Thoracic aorta (tissue), 2 donors: ENCODE results near the gene CAVIN1. TPM values are rescaled to one million over a fixed set of nuclear protein-coding genes. Genes with fewer than 3 reads are reported as not detected.

Source experiments
- ATAC-seq: fragments of 150-250 bp; one replicate; pipeline ENCODE4 v1.8.0; 2017; ENCODE audit warnings: low read depth; ENCODE audit not compliant: insufficient number of reproducible peaks, low FRiP score
- DNase-seq: peaks from one replicate; pipeline ENCODE4 v3.0.0-alpha.2; 2020; ENCODE audit warnings: low spot score
- H3K27ac ChIP-seq, 2 donors: fragments of 200-600 bp; sonication (generic); 1 replicate in 1 of 2; 2 replicates in 1 of 2; pipeline ENCODE4 v1.5.1; 2016; ENCODE audit warnings: mild to moderate bottlenecking in 2 of 2, moderate library complexity in 2 of 2
- H3K27me3 ChIP-seq: fragments of 200-600 bp; sonication (generic); replicated peaks from 2 replicates; pipeline ENCODE4 v1.6.0; 2016; ENCODE audit warnings: mild to moderate bottlenecking; ENCODE audit not compliant: insufficient read depth
- H3K36me3 ChIP-seq: fragments of 200-600 bp; sonication (generic); one replicate; pipeline ENCODE4 v1.5.1; 2016
- H3K4me1 ChIP-seq, 2 donors: fragments of 200-600 bp; sonication (generic); 1 replicate in 1 of 2; 2 replicates in 1 of 2; pipeline versions ENCODE4 v1.5.1 to v1.6.0; 2016; ENCODE audit warnings: low read depth in 2 of 2, mild to moderate bottlenecking in 1 of 2; ENCODE audit not compliant: control insufficient read depth in 1 of 2
- H3K4me3 ChIP-seq: fragments of 200-600 bp; sonication (generic); 2 replicates; pipeline ENCODE4 v1.5.1; 2016; ENCODE audit warnings: mild to moderate bottlenecking
- H3K9me3 ChIP-seq: fragments of 200-600 bp; sonication (generic); 2 replicates; pipeline ENCODE4 v1.5.1; 2016
- total RNA-seq, 2 donors: library from RNA; depleted of rRNA; stranded (reverse); fragments of >200 nt; gene quantifications; one replicate each; pipeline versions ENCODE4 v1.1.0 to v1.2.3, GENCODE V29; 2016
- TF ChIP-seq, protein P1 (sequence below): fragments of 200-600 bp; sonication (generic); IDR thresholded peaks from one replicate; pipeline ENCODE4 v1.5.1; 2019; ENCODE audit warnings: antibody characterized with exemption

CAVIN1 gene, protein sequence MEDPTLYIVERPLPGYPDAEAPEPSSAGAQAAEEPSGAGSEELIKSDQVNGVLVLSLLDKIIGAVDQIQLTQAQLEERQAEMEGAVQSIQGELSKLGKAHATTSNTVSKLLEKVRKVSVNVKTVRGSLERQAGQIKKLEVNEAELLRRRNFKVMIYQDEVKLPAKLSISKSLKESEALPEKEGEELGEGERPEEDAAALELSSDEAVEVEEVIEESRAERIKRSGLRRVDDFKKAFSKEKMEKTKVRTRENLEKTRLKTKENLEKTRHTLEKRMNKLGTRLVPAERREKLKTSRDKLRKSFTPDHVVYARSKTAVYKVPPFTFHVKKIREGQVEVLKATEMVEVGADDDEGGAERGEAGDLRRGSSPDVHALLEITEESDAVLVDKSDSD
- total RNA-seq: 100 to 1,000 TPM; 579 to 938 TPM

- H3K4me1 ChIP-seq: peaks cover 20 to 44% of the 10 kb centered on the region in 2 donors
- no peaks in the 10 kb centered on the region for H3K27me3 ChIP-seq
- ATAC-seq: peak; percentile 68
- peak within 1 kb of the TSS; percentile 99 to 100 for H3K27ac ChIP-seq
- H3K9me3 ChIP-seq: no peaks in the 10 kb centered on the region
- H3K4me3 ChIP-seq: peak within 1 kb of the TSS; percentile 100
- TF ChIP-seq, protein P1, sequence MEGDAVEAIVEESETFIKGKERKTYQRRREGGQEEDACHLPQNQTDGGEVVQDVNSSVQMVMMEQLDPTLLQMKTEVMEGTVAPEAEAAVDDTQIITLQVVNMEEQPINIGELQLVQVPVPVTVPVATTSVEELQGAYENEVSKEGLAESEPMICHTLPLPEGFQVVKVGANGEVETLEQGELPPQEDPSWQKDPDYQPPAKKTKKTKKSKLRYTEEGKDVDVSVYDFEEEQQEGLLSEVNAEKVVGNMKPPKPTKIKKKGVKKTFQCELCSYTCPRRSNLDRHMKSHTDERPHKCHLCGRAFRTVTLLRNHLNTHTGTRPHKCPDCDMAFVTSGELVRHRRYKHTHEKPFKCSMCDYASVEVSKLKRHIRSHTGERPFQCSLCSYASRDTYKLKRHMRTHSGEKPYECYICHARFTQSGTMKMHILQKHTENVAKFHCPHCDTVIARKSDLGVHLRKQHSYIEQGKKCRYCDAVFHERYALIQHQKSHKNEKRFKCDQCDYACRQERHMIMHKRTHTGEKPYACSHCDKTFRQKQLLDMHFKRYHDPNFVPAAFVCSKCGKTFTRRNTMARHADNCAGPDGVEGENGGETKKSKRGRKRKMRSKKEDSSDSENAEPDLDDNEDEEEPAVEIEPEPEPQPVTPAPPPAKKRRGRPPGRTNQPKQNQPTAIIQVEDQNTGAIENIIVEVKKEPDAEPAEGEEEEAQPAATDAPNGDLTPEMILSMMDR: no peak
- no peaks in the 10 kb centered on the region for H3K36me3 ChIP-seq
- DNase-seq: peak; percentile 96
Observed at GRCh38 chr17:42422958-42423712, at the start of gene CAVIN1. Gene CAVIN1 (minus strand): TSS chr17:42423256. CDS start chr17:42423097, 159 bp downstream.

DNA sequence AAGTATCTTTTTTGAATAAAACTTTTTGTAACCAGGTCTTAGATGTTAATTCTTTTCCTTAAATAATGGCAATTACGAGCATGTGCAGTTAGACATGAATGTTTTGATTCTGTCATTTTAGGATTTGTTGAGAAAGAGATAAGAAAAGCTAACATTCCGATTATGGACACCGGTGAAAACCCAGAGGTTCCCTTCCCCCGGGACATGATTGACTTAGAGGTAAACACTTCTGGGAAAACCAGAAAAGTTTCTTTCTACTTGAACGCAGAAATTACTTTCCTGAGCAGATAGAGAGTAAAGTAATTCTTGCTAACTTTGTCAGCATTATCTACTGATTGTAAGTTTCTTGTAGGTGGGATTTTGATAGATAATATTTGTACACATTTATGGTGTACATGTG lies 44.8 kb upstream of the CAVIN1 start:
- TF ChIP-seq, protein P1: no peak
- H3K9me3 ChIP-seq: no peaks in the 10 kb centered on the region
- H3K4me1 ChIP-seq: no peaks in the 10 kb centered on the region
- no peak overlapping the region for H3K4me3 ChIP-seq
- no peak for DNase-seq
- no peak for ATAC-seq
- no peaks in the 10 kb centered on the region for H3K27me3 ChIP-seq
- no peak overlapping the region for H3K27ac ChIP-seq
- peaks cover 33% of the 10 kb centered on the region for H3K36me3 ChIP-seq

DNA sequence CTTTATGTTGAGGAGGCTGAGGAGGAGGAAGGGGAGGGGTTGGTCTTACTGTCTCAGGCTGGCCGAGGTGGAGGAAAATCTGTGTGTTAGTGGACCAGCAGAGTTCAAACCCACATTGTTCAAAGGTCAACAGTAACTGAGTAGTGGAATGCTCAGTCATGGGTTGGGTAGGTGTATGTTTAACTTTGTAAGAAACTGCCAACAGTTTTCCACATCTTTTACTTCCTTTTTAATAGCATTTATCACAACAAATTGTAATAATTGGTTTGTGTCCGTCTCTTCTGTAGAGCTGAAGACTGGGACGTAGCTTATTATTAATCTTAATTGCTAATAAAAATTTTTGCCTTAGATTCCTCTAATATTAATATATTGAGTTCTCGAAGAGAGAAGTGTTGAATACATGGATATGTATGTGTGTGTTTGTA lies 40.9 kb upstream of the CAVIN1 start:
- ATAC-seq (no peak), DNase-seq (no peak)
- TF ChIP-seq, protein P1: no peak
- Histone ChIP-seq H3K36me3 (peaks cover 13% of the 10 kb centered on the region), H3K27me3 (no peaks in the 10 kb centered on the region), H3K4me3 (no peak overlapping the region), H3K4me1 (peaks cover 5 to 12% of the 10 kb centered on the region in 2 donors), H3K9me3 (no peaks in the 10 kb centered on the region), H3K27ac (no peak overlapping the region)

- TF ChIP-seq, protein P1: no peak
- no peak for ATAC-seq
Observed at GRCh38 chr17:42460371-42460770, 37.3 kb upstream of the CAVIN1 start.

GRCh38 chr17:42459801-42460281 lies 36.8 kb upstream of the CAVIN1 start:
- peak overlapping the region; percentile 88 to 97 for H3K27ac ChIP-seq
- no peaks in the 10 kb centered on the region for H3K9me3 ChIP-seq
- DNase-seq: no peak
- no peaks in the 10 kb centered on the region for H3K27me3 ChIP-seq
- H3K36me3 ChIP-seq: peaks cover 2% of the 10 kb centered on the region
- H3K4me1 ChIP-seq: peaks cover 14 to 21% of the 10 kb centered on the region in 2 donors
- TF ChIP-seq, protein P1: no peak
- H3K4me3 ChIP-seq: peak overlapping the region; percentile 97
- no peak for ATAC-seq

More at GRCh38 chr17:42460371-42460770, 37.3 kb upstream of the CAVIN1 start:
- H3K36me3 ChIP-seq: peaks cover 2% of the 10 kb centered on the region
- peak overlapping the region in 1 of 2 donors; percentile 97 for H3K27ac ChIP-seq
- peaks cover 14 to 21% of the 10 kb centered on the region in 2 donors for H3K4me1 ChIP-seq
- H3K27me3 ChIP-seq: no peaks in the 10 kb centered on the region
- no peak for DNase-seq
- peak overlapping the region; percentile 97 for H3K4me3 ChIP-seq
- H3K9me3 ChIP-seq: no peaks in the 10 kb centered on the region
